SK-N-DZ (cell line): Measurements from ENCODE around the gene UVSSA.
A peak's percentile ranks its signal among the peaks of the same experiment; 100 is the strongest.
"Not testable (repeated sequence)": the region's sequence is repeated elsewhere in the genome, so short reads cannot be mapped to it uniquely, and the experiment has no call there.

Source experiments
- DNase-seq: peaks from one replicate; pipeline ENCODE4 v3.0.0-alpha.2; 2015; ENCODE audit warnings: low spot score

UVSSA gene

DNA sequence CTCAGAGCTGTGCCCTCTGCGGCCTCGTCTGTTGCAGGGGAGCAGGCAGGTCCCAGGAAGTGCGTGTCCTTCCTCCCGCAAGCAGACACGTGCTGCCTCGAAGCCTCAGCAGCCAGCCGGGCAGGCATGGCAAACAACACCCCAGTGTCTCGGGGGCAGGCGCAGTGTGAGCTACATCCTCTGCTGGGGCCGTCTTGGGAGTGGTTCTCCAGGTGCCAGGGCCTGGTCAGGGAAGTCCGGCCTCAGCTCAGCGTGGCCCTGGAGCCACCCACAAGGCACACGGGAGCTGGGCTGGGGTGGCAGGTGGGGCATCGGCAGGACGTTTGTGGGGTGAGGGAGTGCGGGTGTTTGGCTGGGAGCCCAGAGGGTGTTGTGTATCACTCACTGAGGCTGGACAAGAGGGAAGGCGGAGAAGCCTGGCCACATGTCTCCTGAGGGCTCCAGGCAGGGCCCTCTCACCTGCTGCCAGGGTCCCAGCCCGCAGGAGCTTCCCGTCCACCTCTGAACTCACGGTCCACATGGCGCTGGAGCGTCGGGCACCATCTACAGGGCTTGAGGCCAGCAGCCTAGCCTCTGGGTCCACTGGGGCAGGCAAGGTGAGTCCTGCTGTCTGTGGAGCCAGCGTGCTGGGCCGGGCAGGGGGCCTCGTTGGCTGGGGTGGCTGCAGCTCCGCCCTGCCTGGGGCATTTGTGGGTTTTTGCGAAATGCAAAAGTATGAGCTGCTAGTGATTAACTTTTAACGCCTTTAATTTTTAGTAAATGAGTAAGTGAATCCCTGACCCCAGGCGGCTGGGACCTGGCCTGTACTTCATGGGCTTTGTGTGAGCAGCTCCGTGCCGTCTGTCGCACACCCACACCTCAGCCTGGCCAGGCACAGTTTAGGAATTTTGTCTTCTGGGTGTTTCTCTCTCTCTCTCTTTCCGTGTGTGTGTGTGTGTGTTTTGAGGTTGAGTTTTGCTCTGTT lies 17.3 kb upstream of the UVSSA start:
- DNase-seq: no peak

DNA sequence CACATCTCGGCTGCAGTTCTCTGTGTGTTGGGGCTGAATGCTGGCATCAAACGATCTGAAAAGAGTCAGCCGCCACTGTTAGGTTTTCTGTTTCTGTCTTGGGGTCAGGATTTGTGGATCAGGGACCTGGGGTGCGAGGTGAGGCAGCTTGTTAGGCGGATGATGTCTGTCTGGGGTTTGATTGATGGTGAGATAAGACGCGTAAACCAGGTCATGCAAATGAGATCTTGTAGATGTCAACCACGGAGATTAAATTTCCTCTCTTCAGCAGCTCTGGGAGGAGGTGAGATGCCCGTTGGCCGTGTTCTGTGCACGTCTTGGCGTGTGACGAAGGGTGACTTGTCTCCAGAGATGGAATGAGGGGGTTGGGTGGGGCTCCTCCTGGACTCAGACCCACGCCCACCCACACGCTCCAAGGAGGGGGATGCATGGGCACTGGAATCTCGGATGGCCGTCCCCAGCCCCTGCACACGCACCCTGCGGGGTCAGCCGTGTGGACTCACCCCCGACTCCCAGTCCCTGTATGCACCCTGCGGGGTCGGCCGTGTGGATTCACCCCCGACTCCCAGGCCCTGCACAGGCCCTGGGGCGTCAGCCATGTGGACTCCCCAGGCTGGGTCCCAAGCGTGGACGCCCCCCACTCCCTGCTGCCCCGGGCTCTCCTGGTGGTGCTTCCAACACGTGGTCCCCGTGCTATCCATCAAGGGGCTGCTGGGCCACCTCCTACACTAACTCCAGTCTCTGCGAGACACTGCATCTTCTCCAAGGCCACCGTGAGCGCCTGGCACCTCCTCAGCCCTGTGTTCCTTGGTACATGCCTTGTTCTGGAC lies 16.0 kb upstream of the UVSSA start:
- DNase-seq: peak; percentile 66

DNA sequence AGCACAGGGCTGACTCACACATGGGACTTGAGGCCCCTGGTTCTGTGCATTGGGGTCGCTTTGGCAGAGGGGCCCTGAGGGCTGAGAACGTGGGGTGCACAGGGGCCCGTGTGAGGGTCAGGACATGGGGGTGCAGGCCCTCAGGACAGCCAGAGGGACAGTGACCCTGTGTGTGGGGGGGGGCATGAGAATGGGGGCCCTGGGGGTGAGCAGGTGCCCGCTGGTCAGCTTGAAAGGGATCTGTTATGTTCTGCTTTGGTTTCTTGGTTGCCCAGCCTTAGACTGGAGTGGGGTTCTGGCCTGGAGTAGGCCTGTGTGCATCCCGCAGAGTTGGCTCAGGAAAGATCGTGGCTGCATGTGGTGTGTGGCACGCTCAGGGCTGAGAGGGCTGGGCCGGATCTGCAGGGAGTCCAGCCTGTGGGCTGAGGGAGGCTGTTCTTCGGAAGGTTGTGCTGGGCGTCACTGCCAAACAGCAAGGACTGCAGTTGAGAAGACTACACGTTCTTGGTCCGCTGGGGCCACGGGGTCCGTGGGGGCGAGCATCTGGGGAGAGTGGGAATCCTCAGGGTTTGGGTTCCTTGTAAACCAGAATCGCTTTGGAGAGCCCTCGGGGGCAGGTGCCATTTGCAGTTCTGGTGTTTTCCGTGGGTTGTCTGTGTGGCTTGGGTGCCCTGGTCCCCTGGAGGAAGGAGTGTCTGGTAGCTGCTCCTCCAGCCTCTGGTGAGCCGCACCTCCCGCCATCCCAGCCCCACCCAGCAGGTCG lies 15.2 kb upstream of the UVSSA start:
- DNase-seq: no peak

DNA sequence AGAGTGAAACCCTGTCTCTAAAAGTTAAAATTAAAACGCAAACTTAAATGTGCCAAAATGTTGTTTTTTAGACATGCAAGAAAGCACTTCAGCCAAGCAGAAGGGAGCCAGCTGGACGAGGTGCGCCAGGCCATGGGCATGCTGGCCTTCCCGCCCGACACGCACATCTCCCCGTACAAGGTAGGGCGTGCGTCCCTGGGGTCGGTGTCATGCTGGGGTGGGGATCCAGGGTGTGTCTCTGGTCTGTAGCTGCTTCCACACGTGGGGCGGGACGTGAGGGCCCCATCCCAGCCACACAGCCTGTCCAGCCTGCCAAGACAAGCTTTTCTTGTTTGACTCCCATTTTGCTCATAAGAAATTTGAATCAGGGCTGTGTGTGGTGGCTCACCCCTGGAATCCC lies 14.3 kb upstream of the UVSSA start:
- DNase-seq: no peak

DNA sequence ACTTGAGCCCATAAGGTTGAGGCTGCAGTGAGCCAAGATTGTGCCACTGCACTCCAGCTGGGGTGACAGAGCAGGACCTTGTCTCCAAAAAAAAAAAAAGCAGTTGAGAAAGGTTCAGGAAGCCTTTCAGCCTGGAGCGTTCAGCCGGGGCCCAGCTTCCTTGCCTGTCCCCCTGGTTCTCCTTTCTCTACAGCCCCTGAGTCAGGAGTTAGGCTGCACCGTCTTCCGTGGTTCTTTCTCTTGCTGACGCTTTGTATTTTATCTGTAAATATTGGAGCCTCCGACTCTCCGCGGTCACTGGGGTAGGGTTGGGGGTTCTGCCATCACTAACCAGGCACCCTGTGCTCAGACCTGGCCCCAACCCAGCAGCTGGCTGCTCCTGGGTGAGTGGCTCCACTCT lies 13.8 kb upstream of the UVSSA start:
- DNase-seq: no peak

DNA sequence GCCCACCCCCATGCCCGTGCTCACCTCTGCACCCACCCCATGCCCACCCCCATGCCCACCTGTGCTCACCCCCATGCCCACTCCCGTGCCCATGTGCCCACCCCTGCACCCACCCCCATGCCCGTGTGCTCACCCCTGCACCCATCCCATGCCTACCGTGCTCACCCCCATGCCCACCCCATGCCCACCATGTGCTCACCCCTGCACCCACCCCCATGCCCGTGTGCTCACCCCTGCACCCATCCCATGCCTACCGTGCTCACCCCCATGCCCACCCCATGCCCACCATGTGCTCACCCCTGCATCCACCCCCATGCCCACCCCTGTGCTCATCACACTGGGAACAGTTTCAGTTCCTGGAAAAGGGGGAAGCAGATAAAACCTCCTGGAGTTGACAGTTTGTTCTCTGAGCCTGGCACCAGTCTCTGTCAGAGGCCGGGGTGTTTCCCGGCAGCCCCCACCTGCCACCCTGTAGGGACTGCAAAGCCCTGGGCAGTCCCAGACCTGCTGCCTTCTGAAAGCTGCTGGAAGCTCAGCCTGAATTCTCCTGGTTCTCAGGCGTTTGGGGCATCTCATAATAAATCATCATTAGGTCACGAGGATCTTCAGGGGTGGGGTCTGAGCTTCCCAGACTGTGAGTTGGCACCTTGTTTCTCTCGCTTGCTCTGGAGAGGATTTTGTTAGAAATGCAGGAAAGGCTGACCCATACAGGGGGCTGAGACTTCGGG lies 13.0 kb upstream of the UVSSA start:
- DNase-seq: not testable (repeated sequence)

DNA sequence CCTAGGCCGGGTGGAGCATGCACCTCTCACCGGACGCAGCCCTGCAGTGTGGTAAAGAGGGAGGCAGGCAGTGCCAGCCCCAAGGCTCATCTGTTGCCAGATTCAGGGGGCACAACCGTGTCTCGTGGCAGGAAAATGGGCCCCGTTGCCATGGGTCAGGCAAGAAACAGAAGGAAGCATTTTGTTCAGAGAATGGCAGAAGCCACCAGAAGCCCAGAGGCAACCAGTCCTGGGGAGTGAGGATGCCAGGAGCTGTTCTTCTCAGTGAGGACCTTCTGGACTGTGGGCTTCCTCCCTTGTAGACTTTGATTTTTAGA lies 12.5 kb upstream of the UVSSA start:
- DNase-seq: no peak

DNA sequence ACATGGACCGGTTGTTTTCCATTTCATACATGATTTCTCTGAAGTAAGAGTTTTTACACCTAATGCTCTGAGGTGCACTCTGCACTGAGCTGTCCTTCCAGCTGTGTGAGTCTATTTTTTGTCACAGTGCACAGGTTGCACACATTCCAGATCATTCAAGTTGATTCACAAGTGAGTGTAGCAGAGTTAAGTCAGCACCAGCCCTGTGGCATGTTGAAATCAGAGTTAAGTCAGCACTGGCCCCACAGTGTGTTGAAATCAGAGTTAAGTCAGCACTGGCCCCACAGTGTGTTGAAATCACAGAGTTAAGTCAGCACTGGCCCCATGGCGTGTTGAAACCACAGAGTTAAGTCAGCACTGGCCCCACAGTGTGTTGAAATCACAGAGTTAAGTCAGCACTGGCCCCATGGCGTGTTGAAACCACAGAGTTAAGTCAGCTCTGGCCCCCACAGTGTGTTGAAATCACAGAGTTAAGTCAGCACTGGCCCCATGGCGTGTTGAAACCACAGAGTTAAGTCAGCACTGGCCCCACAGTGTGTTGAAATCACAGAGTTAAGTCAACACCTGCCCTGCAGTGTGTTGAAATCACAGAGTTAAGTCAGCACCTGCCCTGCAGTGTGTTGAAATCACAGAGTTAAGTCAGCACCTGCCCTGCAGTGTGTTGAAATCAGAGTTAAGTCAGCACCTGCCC lies 11.7 kb upstream of the UVSSA start:
- not testable (repeated sequence) for DNase-seq

DNA sequence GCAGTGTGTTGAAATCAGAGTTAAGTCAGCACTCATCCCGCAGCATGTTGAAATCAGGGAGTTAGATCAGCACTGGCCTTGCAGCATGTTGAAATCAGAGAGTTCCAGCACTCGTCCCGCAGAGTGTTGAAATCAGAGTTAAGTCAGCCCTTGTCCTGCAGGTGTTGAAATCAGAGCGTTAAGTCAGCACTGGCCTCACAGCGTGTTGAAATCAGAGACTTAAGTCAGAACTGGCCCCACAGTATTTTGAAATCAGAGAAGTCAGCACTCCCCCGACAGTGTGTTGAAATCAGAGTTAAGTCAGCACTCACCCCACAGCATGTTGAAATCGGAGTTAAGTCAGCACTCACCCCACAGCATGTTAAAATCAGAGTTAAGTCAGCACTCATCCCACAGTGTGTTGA lies 10.9 kb upstream of the UVSSA start:
- DNase-seq: no peak

DNA sequence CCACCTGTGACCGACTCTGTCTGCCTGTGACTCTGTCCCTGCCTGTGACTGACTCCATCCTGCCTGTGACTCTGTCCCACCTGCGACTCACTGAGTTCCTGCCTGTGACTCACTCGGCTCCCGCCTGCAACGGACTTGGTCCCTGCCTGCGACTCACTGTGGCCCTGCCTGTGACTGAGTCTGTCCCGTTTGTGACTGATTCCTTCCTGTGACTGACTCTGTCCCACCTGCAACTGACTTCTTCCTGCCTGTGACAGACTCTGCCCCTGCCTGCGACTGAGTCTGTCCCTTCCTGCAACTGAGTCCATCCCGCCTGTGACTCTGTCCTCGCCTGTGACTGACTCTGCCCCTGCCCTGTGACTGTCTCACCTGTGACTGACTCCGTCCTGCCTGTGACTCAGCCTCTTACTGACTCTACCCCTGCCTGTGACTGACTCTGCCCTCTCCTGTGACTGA lies 9.6 kb upstream of the UVSSA start:
- no peak for DNase-seq

DNA sequence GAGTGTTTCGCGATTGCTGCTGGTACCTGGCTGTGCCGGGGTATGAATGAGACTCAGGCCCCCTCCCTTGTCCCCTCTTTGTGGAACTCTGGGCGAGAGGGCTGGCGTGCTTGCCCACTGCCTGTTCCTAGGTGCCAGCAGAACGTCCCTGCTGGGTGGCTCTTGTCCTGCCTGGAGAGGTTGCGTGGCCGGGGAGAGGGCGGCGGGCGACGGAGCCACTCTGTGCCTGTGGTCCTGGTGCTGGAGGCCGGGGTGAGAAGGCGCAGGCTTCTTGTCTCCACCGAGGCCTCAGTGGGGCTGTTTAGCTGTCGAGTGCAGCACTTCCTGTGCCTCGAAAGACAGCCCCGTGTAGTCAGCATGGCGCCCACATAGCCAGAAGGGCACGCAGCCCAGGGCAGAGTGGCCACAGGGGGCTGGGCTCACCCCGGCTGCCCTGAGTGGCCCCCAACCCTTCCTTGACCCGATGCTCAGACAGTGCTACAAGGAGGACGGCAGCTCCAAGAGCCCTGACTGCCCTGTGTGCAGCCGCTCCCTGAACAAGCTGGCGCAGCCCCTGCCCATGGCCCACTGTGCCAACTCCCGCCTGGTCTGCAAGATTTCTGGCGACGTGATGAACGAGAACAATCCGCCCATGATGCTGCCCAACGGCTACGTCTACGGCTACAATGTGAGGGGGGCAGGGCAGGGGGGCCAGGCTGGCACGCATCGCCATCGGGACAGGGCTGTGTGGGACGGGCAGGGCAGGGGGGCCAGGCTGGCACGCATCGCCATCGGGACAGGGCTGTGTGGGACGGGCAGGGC lies 8.9 kb upstream of the UVSSA start:
- no peak for DNase-seq

DNA sequence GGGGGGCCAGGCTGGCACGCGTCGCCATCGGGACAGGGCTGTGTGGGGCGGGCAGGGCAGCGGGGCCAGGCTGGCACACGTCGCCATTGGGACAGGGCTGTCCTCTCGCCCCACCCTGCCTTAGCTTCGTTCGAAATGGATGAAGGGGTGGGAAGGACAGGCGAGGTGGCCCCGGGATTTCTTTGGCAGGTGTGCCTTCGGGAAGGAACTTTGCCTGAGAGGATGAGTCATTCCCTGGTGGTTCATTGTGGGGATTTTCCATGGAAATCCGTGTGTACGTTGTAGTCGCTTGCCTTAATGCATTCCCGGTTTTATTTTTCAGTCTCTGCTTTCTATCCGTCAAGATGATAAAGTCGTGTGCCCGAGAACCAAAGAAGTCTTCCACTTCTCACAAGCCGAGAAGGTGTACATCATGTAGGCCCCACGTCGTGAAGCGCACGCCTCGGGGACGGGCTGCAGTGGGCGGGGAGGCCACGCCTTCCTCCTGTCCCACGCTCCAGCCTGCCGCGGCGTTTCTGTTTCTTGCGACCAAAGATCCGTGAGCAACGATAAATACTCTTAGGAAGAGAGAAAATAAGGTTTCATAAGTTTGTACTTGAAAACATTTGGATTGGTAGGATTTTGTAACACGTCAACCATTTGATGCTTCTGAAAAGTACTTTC lies 8.1 kb upstream of the UVSSA start:
- DNase-seq: no peak

DNA sequence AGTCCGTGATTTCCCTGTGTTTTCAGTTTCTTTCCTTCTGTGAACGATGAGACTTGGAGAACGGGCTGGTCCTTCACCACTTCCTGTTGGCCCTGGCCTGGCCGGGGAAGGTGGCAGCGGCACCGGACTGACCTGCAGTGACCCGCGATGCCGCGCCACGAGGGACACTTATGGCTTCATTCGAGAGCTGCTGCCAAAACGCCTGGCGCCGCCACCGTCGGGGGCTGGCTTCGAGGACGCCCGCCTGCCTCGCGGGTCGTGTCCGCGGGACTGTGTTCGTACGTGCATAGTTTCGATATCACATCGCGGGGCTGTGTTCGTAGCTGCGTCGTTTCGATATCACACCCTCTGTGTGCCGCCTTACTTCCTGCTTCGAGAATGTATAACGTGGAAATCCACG lies 7.5 kb upstream of the UVSSA start:
- DNase-seq: no peak

DNA sequence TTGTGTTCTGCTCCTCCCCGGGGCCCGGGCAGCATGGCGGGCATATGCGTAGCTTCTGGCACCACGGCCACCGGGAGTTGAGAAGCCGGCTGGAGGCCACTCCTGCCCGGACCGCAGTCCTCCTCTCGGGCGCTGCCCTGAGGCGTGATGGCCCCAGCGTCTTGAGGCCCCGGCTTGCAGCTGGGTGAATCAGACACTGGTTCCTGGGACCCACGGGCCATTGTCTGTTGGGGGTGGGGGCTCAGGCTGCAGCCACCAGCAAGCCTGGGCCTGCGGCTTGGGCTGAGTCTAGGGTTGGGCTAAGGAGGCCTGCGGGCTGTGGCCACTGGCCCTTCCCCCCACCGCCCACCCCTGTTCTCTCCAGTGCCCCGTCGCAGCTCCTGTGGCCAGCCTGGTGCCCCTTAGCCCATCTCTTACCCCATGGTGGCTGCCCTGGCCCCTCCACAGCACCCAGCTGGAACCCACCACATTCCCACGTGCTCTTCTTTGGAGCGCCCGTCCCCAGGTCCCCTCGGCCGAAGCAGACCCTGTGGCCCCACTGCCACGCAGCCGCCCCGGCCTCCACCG lies 6.7 kb upstream of the UVSSA start:
- DNase-seq: no peak

DNA sequence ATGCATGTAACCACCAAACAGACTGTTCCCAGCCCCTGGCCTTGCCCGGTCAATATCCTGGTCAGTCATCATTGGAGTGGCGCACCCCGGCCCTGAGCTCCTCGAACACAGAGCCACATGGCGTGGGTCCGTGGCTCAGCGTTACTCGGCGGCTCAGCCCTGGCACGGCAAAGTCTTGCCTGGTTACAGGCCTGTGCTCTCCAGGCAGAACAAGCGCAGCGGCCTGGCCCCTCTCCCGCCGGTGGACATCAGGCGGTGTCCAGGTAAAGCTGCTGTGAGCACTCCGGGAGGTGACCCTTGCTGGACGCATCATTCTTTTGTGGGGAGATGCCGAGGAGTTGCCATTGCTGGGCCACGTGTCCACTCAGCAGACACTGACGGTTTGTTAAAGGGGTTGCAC lies 6.1 kb upstream of the UVSSA start:
- no peak for DNase-seq

DNA sequence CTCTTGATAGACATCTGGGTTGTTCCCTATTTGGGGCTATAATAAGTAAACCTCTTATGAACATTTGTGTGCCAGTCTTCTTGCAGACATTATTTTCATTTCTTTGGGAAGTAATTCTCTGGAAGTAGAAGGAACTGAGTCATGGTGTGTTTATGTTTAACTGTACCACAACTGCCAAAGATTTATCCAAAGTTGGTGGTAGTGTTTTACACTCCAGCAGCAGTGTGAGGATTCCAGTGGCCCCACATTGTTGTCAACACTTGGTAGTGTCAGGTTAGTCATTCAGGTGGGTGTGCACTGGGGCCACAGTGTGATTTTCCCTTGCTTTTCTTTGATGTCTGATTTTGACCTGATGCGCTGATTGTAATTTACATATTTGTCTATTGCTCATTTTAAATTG lies 5.0 kb upstream of the UVSSA start:
- DNase-seq: no peak

DNA sequence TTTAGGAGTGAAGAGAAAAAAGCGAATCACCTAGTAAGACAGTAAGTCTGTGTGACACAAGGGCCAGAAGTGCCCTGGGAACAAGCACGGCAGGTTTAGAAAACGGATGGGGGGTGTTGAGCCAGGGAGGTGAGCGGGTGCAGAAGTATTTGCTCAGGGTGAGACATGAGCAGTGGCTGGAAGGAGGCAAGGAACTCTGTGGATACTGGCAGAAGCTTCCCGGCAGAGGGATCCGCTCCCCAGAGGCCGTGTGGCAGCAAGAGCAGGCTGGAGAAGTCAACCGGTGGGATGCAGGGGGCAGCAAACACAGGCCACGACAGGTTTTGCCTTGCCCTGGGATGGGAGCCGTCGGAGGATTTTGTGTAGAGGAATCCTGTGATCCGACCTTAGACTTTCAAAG lies 2.3 kb upstream of the UVSSA start:
- no peak for DNase-seq

DNA sequence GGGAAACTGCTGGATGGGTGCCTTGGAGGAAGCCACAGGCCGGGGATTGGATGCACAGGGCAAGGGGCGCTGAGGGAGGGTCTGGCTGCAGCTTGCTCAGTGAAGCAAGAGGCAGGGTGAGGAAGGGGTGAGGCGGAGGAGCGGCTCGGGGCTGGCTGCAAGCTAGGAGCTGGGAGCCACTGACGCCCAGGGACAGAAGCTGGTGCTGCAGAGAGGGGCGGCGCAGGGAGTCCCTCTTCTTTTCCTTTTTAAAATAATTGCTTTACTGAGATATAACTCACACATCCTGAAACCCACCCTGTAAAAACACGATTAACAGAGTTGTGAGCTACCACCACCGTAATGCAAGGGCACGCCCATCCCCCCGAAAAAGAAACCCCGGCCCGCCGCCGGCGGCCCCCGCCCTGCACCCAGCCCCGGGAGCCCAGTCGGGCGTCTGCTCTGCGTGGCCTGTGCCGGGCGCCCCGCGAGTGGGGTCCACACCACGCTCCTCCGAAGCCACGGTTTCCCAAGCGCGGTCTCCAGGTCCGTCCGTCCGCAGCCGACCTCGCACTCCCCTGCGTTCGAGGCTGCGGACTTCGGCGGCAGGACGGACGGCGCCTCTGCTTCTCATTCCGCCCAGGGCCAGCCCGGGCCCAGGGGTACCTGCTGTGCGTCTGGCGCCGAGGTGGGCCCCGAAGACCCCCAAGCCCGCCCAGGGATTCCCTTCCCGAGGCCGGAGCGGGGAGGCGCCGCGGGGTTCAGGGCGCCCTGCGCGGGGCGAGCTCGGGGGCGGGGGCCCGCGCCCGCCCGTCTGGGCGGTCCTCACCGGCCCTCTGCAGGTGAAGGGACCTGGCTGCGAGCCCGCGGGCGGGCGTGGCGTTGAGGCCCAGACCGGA lies 866 bp upstream of the UVSSA start:
- DNase-seq: peak; percentile 75
